ENCODE measurements around the gene KANK2. TPM values are rescaled to one million over a fixed set of nuclear protein-coding genes. Genes with fewer than 3 reads are reported as not detected.

Gene KANK2
- total and polyA plus RNA-seq, 2 of the 13 experiments (the other 11 are each of a cell fraction or from before 2014, with no cell fraction given), result 5.7 to 12.9 TPM

DNA sequence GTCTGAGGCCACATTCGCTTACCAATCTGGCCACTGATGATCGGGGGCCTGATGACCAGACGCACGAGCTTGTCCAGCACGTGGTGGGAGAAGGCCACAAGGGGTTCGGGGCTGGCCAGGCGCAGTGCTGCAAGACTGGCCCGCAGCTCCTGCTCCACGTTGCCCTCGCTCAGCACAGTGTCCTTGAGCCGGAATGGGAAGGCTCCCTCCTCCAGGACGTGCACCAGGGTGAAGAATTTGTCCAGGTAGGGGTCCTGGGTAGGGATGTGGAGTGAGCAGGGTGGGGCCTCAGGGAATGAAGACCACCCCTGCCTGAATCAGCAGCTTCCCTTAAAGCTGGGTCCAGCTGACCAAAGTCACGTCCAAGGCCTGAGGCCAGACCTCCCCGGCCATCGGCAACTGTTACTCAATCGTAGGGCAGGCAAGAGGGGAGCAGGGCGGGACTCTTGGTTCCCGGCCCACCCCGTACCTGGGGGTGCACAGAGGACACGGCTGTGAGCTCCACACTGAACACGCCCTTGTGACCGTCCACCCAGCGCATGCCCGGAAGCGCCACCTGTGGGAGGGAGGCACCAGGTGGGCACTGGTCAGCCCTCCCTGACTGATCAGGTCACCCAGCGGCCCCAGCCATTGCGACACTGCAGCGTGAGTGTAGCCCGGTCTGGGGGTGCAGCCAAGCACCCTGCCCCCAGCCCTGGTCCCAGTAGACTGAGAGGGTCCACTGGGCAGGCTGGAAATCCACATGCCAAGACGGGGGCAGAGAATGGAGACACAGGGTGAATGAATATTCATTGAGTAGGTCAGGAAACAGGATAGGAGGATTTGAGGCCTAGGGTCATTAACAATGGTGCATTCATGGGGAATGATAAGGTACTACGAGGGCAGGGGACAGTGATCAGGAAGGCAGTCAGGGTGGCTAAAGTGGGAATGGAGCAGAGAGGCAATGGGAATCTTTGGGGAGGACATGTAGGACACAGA lies 39.3 kb upstream of the KANK2 start (continued):
- no peak for TF ChIP-seq HDAC6 (IDR thresholded peaks at IDR 0.05; ENCODE audit: low read depth, low read length)
- TF ChIP-seq, protein P1, sequence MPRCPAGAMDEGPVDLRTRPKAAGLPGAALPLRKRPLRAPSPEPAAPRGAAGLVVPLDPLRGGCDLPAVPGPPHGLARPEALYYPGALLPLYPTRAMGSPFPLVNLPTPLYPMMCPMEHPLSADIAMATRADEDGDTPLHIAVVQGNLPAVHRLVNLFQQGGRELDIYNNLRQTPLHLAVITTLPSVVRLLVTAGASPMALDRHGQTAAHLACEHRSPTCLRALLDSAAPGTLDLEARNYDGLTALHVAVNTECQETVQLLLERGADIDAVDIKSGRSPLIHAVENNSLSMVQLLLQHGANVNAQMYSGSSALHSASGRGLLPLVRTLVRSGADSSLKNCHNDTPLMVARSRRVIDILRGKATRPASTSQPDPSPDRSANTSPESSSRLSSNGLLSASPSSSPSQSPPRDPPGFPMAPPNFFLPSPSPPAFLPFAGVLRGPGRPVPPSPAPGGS (CRISPR knock-in tag; IDR thresholded peaks at IDR 0.05), result peak; percentile 86
- TF ChIP-seq ZNF7 (CRISPR knock-in tag; IDR thresholded peaks at IDR 0.05), result no peak
- TF ChIP-seq LCORL (IDR thresholded peaks at IDR 0.05), result 0 out of 2 replicates have a peak, but pooled peaks have one; percentile 33
- TF ChIP-seq LCORL (CRISPR knock-in tag; IDR thresholded peaks at IDR 0.05), result peak; percentile 88; the same call in 1 of the 2 replicates
- no peak for TF ChIP-seq RFX1 (IDR thresholded peaks at IDR 0.05)
- TF ChIP-seq, protein P2, sequence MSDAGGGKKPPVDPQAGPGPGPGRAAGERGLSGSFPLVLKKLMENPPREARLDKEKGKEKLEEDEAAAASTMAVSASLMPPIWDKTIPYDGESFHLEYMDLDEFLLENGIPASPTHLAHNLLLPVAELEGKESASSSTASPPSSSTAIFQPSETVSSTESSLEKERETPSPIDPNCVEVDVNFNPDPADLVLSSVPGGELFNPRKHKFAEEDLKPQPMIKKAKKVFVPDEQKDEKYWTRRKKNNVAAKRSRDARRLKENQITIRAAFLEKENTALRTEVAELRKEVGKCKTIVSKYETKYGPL (CRISPR knock-in tag; IDR thresholded peaks at IDR 0.05), result no peak
- no peak for TF ChIP-seq GPN1 (CRISPR knock-in tag; IDR thresholded peaks at IDR 0.05; ENCODE audit: borderline replicate concordance)
- TF ChIP-seq AKAP8 (CRISPR knock-in tag; IDR thresholded peaks at IDR 0.05), result peak; percentile 63; the same call in 1 of the 2 replicates
- no peak; the same call in 1 of the 2 replicates for TF ChIP-seq NRL (CRISPR knock-in tag; IDR thresholded peaks at IDR 0.05; ENCODE audit: borderline replicate concordance)
- peak; percentile 72 for TF ChIP-seq KAT8 (CRISPR knock-in tag; IDR thresholded peaks at IDR 0.05)
- no peak; the same call in 1 of the 2 replicates for TF ChIP-seq ZNF670 (CRISPR knock-in tag; IDR thresholded peaks at IDR 0.05; ENCODE audit: borderline replicate concordance)
- peak; percentile 75; the same call in 1 of the 2 replicates for TF ChIP-seq ZNF280B (CRISPR knock-in tag; IDR thresholded peaks at IDR 0.05; ENCODE audit: borderline replicate concordance)
- TF ChIP-seq, protein P3, sequence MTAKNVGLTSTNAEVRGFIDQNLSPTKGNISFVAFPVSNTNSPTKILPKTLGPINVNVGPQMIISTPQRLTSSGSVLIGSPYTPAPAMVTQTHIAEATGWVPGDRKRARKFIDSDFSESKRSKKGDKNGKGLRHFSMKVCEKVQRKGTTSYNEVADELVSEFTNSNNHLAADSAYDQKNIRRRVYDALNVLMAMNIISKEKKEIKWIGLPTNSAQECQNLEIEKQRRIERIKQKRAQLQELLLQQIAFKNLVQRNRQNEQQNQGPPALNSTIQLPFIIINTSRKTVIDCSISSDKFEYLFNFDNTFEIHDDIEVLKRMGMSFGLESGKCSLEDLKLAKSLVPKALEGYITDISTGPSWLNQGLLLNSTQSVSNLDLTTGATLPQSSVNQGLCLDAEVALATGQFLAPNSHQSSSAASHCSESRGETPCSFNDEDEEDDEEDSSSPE (CRISPR knock-in tag; IDR thresholded peaks at IDR 0.05), result no peak; the same call in 1 of the 2 replicates
- TF ChIP-seq SRSF4 (IDR thresholded peaks at IDR 0.05; ENCODE audit: low read depth, low read length, poor library complexity, severe bottlenecking), result no peak
- no peak for TF ChIP-seq SATB2 (CRISPR knock-in tag; IDR thresholded peaks at IDR 0.05)
- no peak for TF ChIP-seq ZNF207 (IDR thresholded peaks at IDR 0.05; ENCODE audit: borderline replicate concordance)
- no peak for TF ChIP-seq KDM4B (CRISPR knock-in tag; IDR thresholded peaks at IDR 0.05)
- TF ChIP-seq ZFP1 (CRISPR knock-in tag; IDR thresholded peaks at IDR 0.05), result no peak
- no peak for TF ChIP-seq SRF (IDR thresholded peaks at IDR 0.05; ENCODE audit: low read depth, low read length)
- no peak for TF ChIP-seq KLF15 (CRISPR knock-in tag; IDR thresholded peaks at IDR 0.05; ENCODE audit: borderline replicate concordance)
- TF ChIP-seq ZFAT (CRISPR knock-in tag; conservative IDR thresholded peaks at IDR 0.05), result no peak
- TF ChIP-seq, protein P4, sequence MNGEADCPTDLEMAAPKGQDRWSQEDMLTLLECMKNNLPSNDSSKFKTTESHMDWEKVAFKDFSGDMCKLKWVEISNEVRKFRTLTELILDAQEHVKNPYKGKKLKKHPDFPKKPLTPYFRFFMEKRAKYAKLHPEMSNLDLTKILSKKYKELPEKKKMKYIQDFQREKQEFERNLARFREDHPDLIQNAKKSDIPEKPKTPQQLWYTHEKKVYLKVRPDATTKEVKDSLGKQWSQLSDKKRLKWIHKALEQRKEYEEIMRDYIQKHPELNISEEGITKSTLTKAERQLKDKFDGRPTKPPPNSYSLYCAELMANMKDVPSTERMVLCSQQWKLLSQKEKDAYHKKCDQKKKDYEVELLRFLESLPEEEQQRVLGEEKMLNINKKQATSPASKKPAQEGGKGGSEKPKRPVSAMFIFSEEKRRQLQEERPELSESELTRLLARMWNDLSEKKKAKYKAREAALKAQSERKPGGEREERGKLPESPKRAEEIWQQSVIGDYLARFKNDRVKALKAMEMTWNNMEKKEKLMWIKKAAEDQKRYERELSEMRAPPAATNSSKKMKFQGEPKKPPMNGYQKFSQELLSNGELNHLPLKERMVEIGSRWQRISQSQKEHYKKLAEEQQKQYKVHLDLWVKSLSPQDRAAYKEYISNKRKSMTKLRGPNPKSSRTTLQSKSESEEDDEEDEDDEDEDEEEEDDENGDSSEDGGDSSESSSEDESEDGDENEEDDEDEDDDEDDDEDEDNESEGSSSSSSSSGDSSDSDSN (CRISPR knock-in tag; IDR thresholded peaks at IDR 0.05), result peak; percentile 84

Measured in HepG2 (cell line).